GM23248 (cell line): ENCODE measurements around the gene CALD1. TPM values are rescaled to one million over a fixed set of nuclear protein-coding genes. Genes with fewer than 3 reads are reported as not detected.

Source experiments
- DNase-seq: peaks from one replicate; pipeline ENCODE4 v3.0.0-alpha.2; 2015
- H2AFZ ChIP-seq: fragments of 200-600 bp; sonication (generic); 2 replicates; pipeline ENCODE4 v1.6.1; 2016; ENCODE audit warnings: antibody characterized with exemption
- H3F3A ChIP-seq: fragments of 200-600 bp; sonication (generic); 2 replicates; pipeline ENCODE4 v1.6.1; 2016; ENCODE audit warnings: mild to moderate bottlenecking, antibody characterized with exemption, mixed run types; ENCODE audit not compliant: insufficient read depth
- H3K27ac ChIP-seq: fragments of 200-600 bp; sonication (generic); 2 replicates; pipeline ENCODE4 v1.5.1; 2016; ENCODE audit warnings: mild to moderate bottlenecking
- H3K27me3 ChIP-seq: fragments of 200-600 bp; sonication (generic); replicated peaks from 2 replicates; pipeline ENCODE4 v1.6.1; 2016; ENCODE audit warnings: mild to moderate bottlenecking; ENCODE audit not compliant: insufficient read depth
- H3K36me3 ChIP-seq: fragments of 200-600 bp; sonication (generic); 2 replicates; pipeline ENCODE4 v1.6.1; 2016; ENCODE audit warnings: low read depth, mild to moderate bottlenecking
- H3K4me1 ChIP-seq: fragments of 200-600 bp; sonication (generic); 2 replicates; pipeline ENCODE4 v1.6.1; 2016; ENCODE audit warnings: mild to moderate bottlenecking; ENCODE audit not compliant: insufficient read depth
- H3K4me2 ChIP-seq: fragments of 200-600 bp; sonication (generic); one replicate; pipeline ENCODE4 v1.6.1; 2016; ENCODE audit warnings: mild to moderate bottlenecking; ENCODE audit not compliant: unreplicated experiment
- H3K4me3 ChIP-seq: fragments of 200-600 bp; sonication (generic); 2 replicates; pipeline ENCODE4 v1.5.1; 2016; ENCODE audit warnings: mild to moderate bottlenecking
- H3K79me2 ChIP-seq: fragments of 200-600 bp; sonication (generic); 2 replicates; pipeline ENCODE4 v1.6.1; 2016; ENCODE audit warnings: mild to moderate bottlenecking; ENCODE audit not compliant: insufficient read depth
- H3K9ac ChIP-seq: fragments of 200-600 bp; sonication (generic); 2 replicates; pipeline ENCODE4 v1.6.1; 2016; ENCODE audit warnings: mild to moderate bottlenecking
- H3K9me2 ChIP-seq: fragments of 200-600 bp; sonication (generic); 2 replicates; pipeline ENCODE4 v1.6.1; 2016; ENCODE audit warnings: mixed run types, mild to moderate bottlenecking, moderate library complexity; ENCODE audit not compliant: insufficient read depth
- H3K9me3 ChIP-seq: fragments of 200-600 bp; sonication (generic); one replicate; pipeline ENCODE4 v1.6.1; 2017; ENCODE audit warnings: low read depth
- H4K20me1 ChIP-seq: fragments of 200-600 bp; sonication (generic); 2 replicates; pipeline ENCODE4 v1.6.0; 2016; ENCODE audit not compliant: insufficient read depth
- EZH2 ChIP-seq: fragments of 200-600 bp; sonication (generic); IDR thresholded peaks from 2 replicates; pipeline ENCODE4 v1.6.1; 2018; ENCODE audit warnings: antibody characterized with exemption, mild to moderate bottlenecking; ENCODE audit not compliant: insufficient read depth, poor library complexity, severe bottlenecking
- EZH2phosphoT487 ChIP-seq: fragments of 200-600 bp; sonication (generic); IDR thresholded peaks from 2 replicates; pipeline ENCODE4 v1.6.1; 2018; ENCODE audit warnings: antibody characterized with exemption, moderate library complexity, mild to moderate bottlenecking, low read depth; ENCODE audit not compliant: insufficient read depth
- WGBS, 2 experiments: methylation state at CpG; one replicate each; pipeline ENCODE4 v1.1.6; 2015 to 2017; ENCODE audit warnings: low lambda C conversion rate in 2 of 2, low coverage in 1 of 2; ENCODE audit errors: missing lambda C conversion rate in 2 of 2; 5-methylcytosine and 5-hydroxymethylcytosine counted together
- in situ Hi-C: fragments of 300-500 bp; cut with MboI; formaldehyde crosslinking; loops from 2 replicates; pipeline ENCODE4 v1.15.0; 2020
- polyA plus RNA-seq: library from polyadenylated mRNA; unstranded; fragments of >200 nt; fragmentation: Nextera tagmentation; extraction: Ambion mirVana; gene quantifications from 2 replicates; pipeline ENCODE4 v1.2.1, GENCODE V29; 2016
- total RNA-seq: library from RNA; depleted of rRNA; stranded (reverse); fragments of >200 nt; shearing (Covaris generic); gene quantifications from 2 replicates; pipeline ENCODE4 v1.2.3, GENCODE V29; 2014

Gene CALD1
- total and polyA plus RNA-seq, 2 experiments from 2014 or later: 698 to 1,687 TPM

- 72 to 86% methylated on average over 3 of the region's 3 CpGs for WGBS, 2 experiments
- Histone ChIP-seq H3K9me2 (no peaks in the 10 kb centered on the region), H3K27me3 (no peaks in the 10 kb centered on the region), H3F3A (peaks cover 90% of the 10 kb centered on the region), H3K4me1 (peaks cover 53% of the 10 kb centered on the region), H3K9ac (no peak overlapping the region), H3K4me2 (no peak overlapping the region), H3K9me3 (no peaks in the 10 kb centered on the region), H3K4me3 (no peak overlapping the region), H3K79me2 (peaks cover 100% of the 10 kb centered on the region), H4K20me1 (peaks cover 17% of the 10 kb centered on the region; the same call in 1 of the 2 replicates), H3K27ac (peak overlapping the region; percentile 33), H2AFZ (no peak overlapping the region), H3K36me3 (peaks cover 56% of the 10 kb centered on the region)
- no peak for DNase-seq
- no peak for TF ChIP-seq EZH2phosphoT487
- no peak for TF ChIP-seq EZH2
- in situ Hi-C loops: no loop called here
Measured at GRCh38 chr7:134820778-134821177, 41.3 kb downstream of the CALD1 start.

GRCh38 chr7:134823400-134823799 is 44.0 kb downstream of the CALD1 start:
- H3K4me1 ChIP-seq: peaks cover 66% of the 10 kb centered on the region
- no peak overlapping the region for H3K4me3 ChIP-seq
- in situ Hi-C loops: no loop called here
- H3K9me3 ChIP-seq: no peaks in the 10 kb centered on the region
- peaks cover 44% of the 10 kb centered on the region for H3K36me3 ChIP-seq
- H3K9ac ChIP-seq: 0 out of 2 replicates have a peak overlapping the region, but pooled peaks have one; percentile 10
- TF ChIP-seq EZH2 (no peak), EZH2phosphoT487 (no peak)
- H2AFZ ChIP-seq: no peak overlapping the region
- H4K20me1 ChIP-seq: peaks cover 20% of the 10 kb centered on the region; the same call in 1 of the 2 replicates
- peaks cover 89% of the 10 kb centered on the region for H3F3A ChIP-seq
- no peaks in the 10 kb centered on the region for H3K9me2 ChIP-seq
- peak overlapping the region; percentile 46 for H3K4me2 ChIP-seq
- 35 to 58% methylated on average over 1 of the region's 1 CpG for WGBS, 2 experiments
- peak overlapping the region; percentile 70 for H3K27ac ChIP-seq
- peaks cover 100% of the 10 kb centered on the region for H3K79me2 ChIP-seq
- no peaks in the 10 kb centered on the region for H3K27me3 ChIP-seq
- peak; percentile 54 for DNase-seq

- 96 to 100% methylated on average over 1 of the region's 1 CpG for WGBS, 2 experiments
- Histone ChIP-seq H2AFZ (no peak overlapping the region), H3K36me3 (peaks cover 28% of the 10 kb centered on the region), H3K27ac (peak overlapping the region; percentile 70), H3K9ac (peak overlapping the region; percentile 33), H3K4me2 (peak overlapping the region; percentile 25), H3K4me1 (peaks cover 84% of the 10 kb centered on the region), H3K9me2 (no peaks in the 10 kb centered on the region), H3F3A (peaks cover 83% of the 10 kb centered on the region), H3K4me3 (peak overlapping the region; percentile 6; the same call in 1 of the 2 replicates), H3K79me2 (peaks cover 100% of the 10 kb centered on the region), H4K20me1 (peaks cover 21% of the 10 kb centered on the region; the same call in 1 of the 2 replicates), H3K27me3 (no peaks in the 10 kb centered on the region), H3K9me3 (no peaks in the 10 kb centered on the region)
- no peak for DNase-seq
- in situ Hi-C loops: no loop called here
- TF ChIP-seq EZH2: no peak
- TF ChIP-seq EZH2phosphoT487: no peak
Measured at GRCh38 chr7:134825666-134826065, 46.2 kb downstream of the CALD1 start.

GRCh38 chr7:134826105-134826504 is 46.7 kb downstream of the CALD1 start:
- H3F3A ChIP-seq: peaks cover 79% of the 10 kb centered on the region
- in situ Hi-C loops: no loop called here
- peak overlapping the region; percentile 6; the same call in 1 of the 2 replicates for H3K4me3 ChIP-seq
- H2AFZ ChIP-seq: no peak overlapping the region
- peak; percentile 76 for DNase-seq
- peak overlapping the region; percentile 25 for H3K4me2 ChIP-seq
- no peaks in the 10 kb centered on the region for H3K9me2 ChIP-seq
- peak overlapping the region; percentile 70 for H3K27ac ChIP-seq
- peaks cover 80% of the 10 kb centered on the region for H3K4me1 ChIP-seq
- no peaks in the 10 kb centered on the region for H3K9me3 ChIP-seq
- H3K36me3 ChIP-seq: peaks cover 26% of the 10 kb centered on the region
- H3K79me2 ChIP-seq: peaks cover 100% of the 10 kb centered on the region
- H3K9ac ChIP-seq: peak overlapping the region; percentile 33
- H3K27me3 ChIP-seq: no peaks in the 10 kb centered on the region
- 50 to 52% methylated on average over 4 of the region's 4 CpGs for WGBS, 2 experiments
- no peak for TF ChIP-seq EZH2
- no peak for TF ChIP-seq EZH2phosphoT487
- peaks cover 21% of the 10 kb centered on the region; the same call in 1 of the 2 replicates for H4K20me1 ChIP-seq

- Histone ChIP-seq H3F3A (peaks cover 72% of the 10 kb centered on the region), H3K79me2 (peaks cover 100% of the 10 kb centered on the region), H3K9me3 (no peaks in the 10 kb centered on the region), H3K36me3 (peaks cover 29% of the 10 kb centered on the region), H3K9me2 (no peaks in the 10 kb centered on the region), H3K27me3 (no peaks in the 10 kb centered on the region), H4K20me1 (peaks cover 17% of the 10 kb centered on the region; the same call in 1 of the 2 replicates), H3K27ac (peak overlapping the region; percentile 70), H3K9ac (peak overlapping the region; percentile 50; the same call in 1 of the 2 replicates), H3K4me2 (peak overlapping the region; percentile 45), H2AFZ (no peak overlapping the region), H3K4me3 (no peak overlapping the region), H3K4me1 (peaks cover 79% of the 10 kb centered on the region)
- in situ Hi-C loops: no loop called here
- no peak for DNase-seq
- TF ChIP-seq EZH2: no peak
- TF ChIP-seq EZH2phosphoT487: no peak
- WGBS, 2 experiments: 99% methylated on average over 4 of the region's 4 CpGs
Measured at GRCh38 chr7:134827436-134827835, 48.0 kb downstream of the CALD1 start.
